Muscle of leg (tissue), 11 donors: Measurements from ENCODE around the gene C2orf42. TPM values are rescaled to one million over a fixed set of nuclear protein-coding genes. Genes with fewer than 3 reads are reported as not detected.
A peak's percentile ranks its signal among the peaks of the same experiment; 100 is the strongest.
"Not testable (repeated sequence)": the region's sequence is repeated elsewhere in the genome, so short reads cannot be mapped to it uniquely, and the experiment has no call there.

ENCODE experiments used
- DNase-seq: peaks from one replicate; pipeline ENCODE4 v3.0.0; 2013
- H3K27ac ChIP-seq: one replicate; pipeline ENCODE4 v1.5.1; 2013; ENCODE audit warnings: mild to moderate bottlenecking, low read length, control low read depth
- H3K27me3 ChIP-seq: one replicate; pipeline ENCODE4 v1.6.1; 2013; ENCODE audit warnings: low read length; ENCODE audit not compliant: control insufficient read depth, insufficient read depth
- H3K36me3 ChIP-seq: one replicate; pipeline ENCODE4 v1.6.1; 2013; ENCODE audit warnings: low read length; ENCODE audit not compliant: control insufficient read depth, insufficient read depth
- H3K4me1 ChIP-seq: one replicate; pipeline ENCODE4 v1.6.1; 2013; ENCODE audit warnings: low read length; ENCODE audit not compliant: control insufficient read depth, insufficient read depth
- H3K4me3 ChIP-seq: one replicate; pipeline ENCODE4 v1.5.1; 2013; ENCODE audit warnings: low read length, control low read depth
- H3K9me3 ChIP-seq: replicated peaks from 2 replicates; pipeline ENCODE4 v1.6.1; 2013; ENCODE audit warnings: low read depth, low read length; ENCODE audit not compliant: control insufficient read depth
- WGBS: methylation state at CpG from one replicate; pipeline ENCODE4 v1.1.5; 2013; ENCODE audit warnings: missing lambda C conversion rate; ENCODE audit not compliant: insufficient coverage; 5-methylcytosine and 5-hydroxymethylcytosine counted together
- polyA plus RNA-seq, 8 donors: library from polyadenylated mRNA; unstranded; fragments of 120-200 nt; gene quantifications; one replicate each; pipeline versions ENCODE4 v1.2.1 to v1.2.3, GENCODE V29; 2013; ENCODE audit warnings: inconsistent platforms in 1 of 8, low replicate concordance in 1 of 8; ENCODE audit not compliant: insufficient read length in 8 of 8, insufficient read depth in 1 of 8
- total RNA-seq: library from RNA; stranded (reverse); fragments of 120-200 nt; gene quantifications from one replicate; pipeline ENCODE4 v1.2.4, GENCODE V29; 2013

The C2orf42 gene
- total and polyA plus RNA-seq, 9 donors, result 7.7 to 12.6 (median 8.8) TPM

GRCh38 chr2:70144443-70145143 is 46.2 kb downstream of the C2orf42 start:
- H3K27ac ChIP-seq, result no peak overlapping the region
- 91% methylated on average over 16 of the region's 21 CpGs for WGBS
- H3K9me3 ChIP-seq, result no peaks in the 10 kb centered on the region
- no peaks in the 10 kb centered on the region for H3K27me3 ChIP-seq
- peaks cover 20% of the 10 kb centered on the region for H3K4me1 ChIP-seq
- no peak for DNase-seq
- H3K36me3 ChIP-seq, result no peaks in the 10 kb centered on the region
- H3K4me3 ChIP-seq, result no peak overlapping the region

- H3K4me1 ChIP-seq, result peaks cover 20% of the 10 kb centered on the region
- no peaks in the 10 kb centered on the region for H3K9me3 ChIP-seq
- peak overlapping the region; percentile 52 for H3K4me3 ChIP-seq
- DNase-seq, result peak; percentile 88
- no peaks in the 10 kb centered on the region for H3K36me3 ChIP-seq
- no peaks in the 10 kb centered on the region for H3K27me3 ChIP-seq
- H3K27ac ChIP-seq, result peak overlapping the region; percentile 98
- 31% methylated on average over 8 of the region's 18 CpGs for WGBS
These were observed 47.3 kb downstream of the C2orf42 start for GRCh38 chr2:70143314-70144150.

- Histone ChIP-seq H3K27ac (peak overlapping the region; percentile 98), H3K9me3 (no peaks in the 10 kb centered on the region), H3K36me3 (no peaks in the 10 kb centered on the region), H3K4me1 (peaks cover 20% of the 10 kb centered on the region), H3K27me3 (no peaks in the 10 kb centered on the region), H3K4me3 (peak overlapping the region; percentile 57)
- DNase-seq, result peak; percentile 100
- under 1% methylated on average over 35 of the region's 50 CpGs for WGBS
These were observed 48.1 kb downstream of the C2orf42 start for GRCh38 chr2:70142590-70143313.

GRCh38 chr2:70141902-70142589 is 48.8 kb downstream of the C2orf42 start:
- Histone ChIP-seq H3K27me3 (no peaks in the 10 kb centered on the region), H3K9me3 (no peaks in the 10 kb centered on the region), H3K4me3 (peak overlapping the region; percentile 57), H3K27ac (peak overlapping the region; percentile 98), H3K4me1 (peaks cover 20% of the 10 kb centered on the region), H3K36me3 (no peaks in the 10 kb centered on the region)
- DNase-seq, result no peak
- WGBS, result under 1% methylated on average over 68 of the region's 73 CpGs

GRCh38 chr2:70141212-70141901 is 49.5 kb downstream of the C2orf42 start:
- H3K27me3 ChIP-seq, result no peaks in the 10 kb centered on the region
- peak overlapping the region; percentile 57 for H3K4me3 ChIP-seq
- H3K4me1 ChIP-seq, result peaks cover 20% of the 10 kb centered on the region
- no peaks in the 10 kb centered on the region for H3K9me3 ChIP-seq
- 54% methylated on average over 7 of the region's 14 CpGs for WGBS
- H3K36me3 ChIP-seq, result no peaks in the 10 kb centered on the region
- peak; percentile 81 for DNase-seq
- peak overlapping the region; percentile 98 for H3K27ac ChIP-seq

- Histone ChIP-seq H3K36me3 (no peaks in the 10 kb centered on the region), H3K9me3 (no peaks in the 10 kb centered on the region), H3K4me3 (no peak overlapping the region), H3K27ac (peak overlapping the region; percentile 98), H3K27me3 (no peaks in the 10 kb centered on the region), H3K4me1 (peaks cover 21% of the 10 kb centered on the region)
- peak; percentile 55 for DNase-seq
- WGBS, result 60% methylated on average over 1 of the region's 5 CpGs
These were observed 50.0 kb downstream of the C2orf42 start for GRCh38 chr2:70140791-70141211.

- not testable (repeated sequence) for H3K4me3 ChIP-seq, H3K27me3 ChIP-seq, H3K36me3 ChIP-seq, H3K9me3 ChIP-seq, DNase-seq
- peak overlapping the region; percentile 98 for H3K27ac ChIP-seq
- H3K4me1 ChIP-seq, result peaks cover 22% of the 10 kb centered on the region
- WGBS, result 96% methylated on average over 4 of the region's 10 CpGs
These were observed 56.4 kb downstream of the C2orf42 start for GRCh38 chr2:70134323-70134983.

GRCh38 chr2:70133491-70134322 is 57.1 kb downstream of the C2orf42 start:
- peak; percentile 47 for DNase-seq
- WGBS, result 37% methylated on average over 5 of the region's 10 CpGs

More at GRCh38 chr2:70133491-70134322, 57.1 kb downstream of the C2orf42 start:
- H3K4me3 ChIP-seq, result no peak overlapping the region
- no peaks in the 10 kb centered on the region for H3K36me3 ChIP-seq
- peak overlapping the region; percentile 98 for H3K27ac ChIP-seq
- H3K27me3 ChIP-seq, result no peaks in the 10 kb centered on the region
- no peaks in the 10 kb centered on the region for H3K9me3 ChIP-seq
- peaks cover 22% of the 10 kb centered on the region for H3K4me1 ChIP-seq
